Mucosa of rectum (tissue), 2 donors: ENCODE results near the gene BGLAP.

ENCODE experiments used
- H3K27ac ChIP-seq, 2 donors: one replicate each; pipeline ENCODE4 v1.7.0; 2013; ENCODE audit warnings: inconsistent platforms in 2 of 2, low read depth in 2 of 2, low read length in 2 of 2
- H3K27me3 ChIP-seq, 2 donors: one replicate each; pipeline ENCODE4 v1.7.0; 2013; ENCODE audit warnings: low read length in 2 of 2; ENCODE audit not compliant: control insufficient read depth in 2 of 2, insufficient read depth in 2 of 2
- H3K36me3 ChIP-seq, 2 donors: one replicate each; pipeline ENCODE4 v1.7.0; 2013; ENCODE audit warnings: low read length in 2 of 2; ENCODE audit not compliant: control insufficient read depth in 2 of 2, insufficient read depth in 2 of 2
- H3K4me1 ChIP-seq, 2 donors: one replicate each; pipeline ENCODE4 v1.7.0; 2013; ENCODE audit warnings: low read length in 2 of 2, mild to moderate bottlenecking in 1 of 2; ENCODE audit not compliant: control insufficient read depth in 2 of 2, insufficient read depth in 2 of 2
- H3K4me3 ChIP-seq, 2 donors: one replicate each; pipeline ENCODE4 v1.7.0; 2013; ENCODE audit warnings: low read length in 2 of 2
- H3K9ac ChIP-seq, 2 donors: one replicate each; pipeline ENCODE4 v1.7.0; 2013; ENCODE audit warnings: low read length in 2 of 2, low read depth in 1 of 2, mild to moderate bottlenecking in 1 of 2
- H3K9me3 ChIP-seq, 2 donors: one replicate each; pipeline ENCODE4 v1.7.0; 2013; ENCODE audit warnings: low read length in 2 of 2; ENCODE audit not compliant: control insufficient read depth in 2 of 2
- donor health status: healthy.
- donor health status: Normal muscosa, but diverticular disease.

The BGLAP gene

GRCh38 chr1:156249593-156249992 is 7.6 kb downstream of the BGLAP start:
- Histone ChIP-seq H3K27me3 (peaks cover 14 to 20% of the 10 kb centered on the region in 2 donors), H3K9me3 (no peaks in the 10 kb centered on the region), H3K27ac (no peak overlapping the region), H3K4me3 (no peak overlapping the region), H3K9ac (no peak overlapping the region), H3K4me1 (peaks cover 10 to 16% of the 10 kb centered on the region in 2 donors), H3K36me3 (peaks cover 44 to 49% of the 10 kb centered on the region in 2 donors)

GRCh38 chr1:156251527-156251926 is 9.5 kb downstream of the BGLAP start:
- no peaks in the 10 kb centered on the region for H3K9me3 ChIP-seq
- peaks cover 0 to 5% of the 10 kb centered on the region in 2 donors for H3K4me1 ChIP-seq
- H3K36me3 ChIP-seq: peaks cover 51 to 59% of the 10 kb centered on the region in 2 donors
- H3K27ac ChIP-seq: no peak overlapping the region
- no peak overlapping the region for H3K4me3 ChIP-seq
- peaks cover 0 to 3% of the 10 kb centered on the region in 2 donors for H3K27me3 ChIP-seq
- no peak overlapping the region for H3K9ac ChIP-seq

GRCh38 chr1:156253634-156254033 is 11.7 kb downstream of the BGLAP start:
- Histone ChIP-seq H3K9ac (no peak overlapping the region), H3K27me3 (no peaks in the 10 kb centered on the region), H3K27ac (no peak overlapping the region), H3K4me1 (peaks cover 0 to 5% of the 10 kb centered on the region in 2 donors), H3K36me3 (peaks cover 64 to 75% of the 10 kb centered on the region in 2 donors), H3K9me3 (no peaks in the 10 kb centered on the region), H3K4me3 (no peak overlapping the region)

GRCh38 chr1:156257711-156258110 is 15.7 kb downstream of the BGLAP start:
- Histone ChIP-seq H3K27ac (no peak overlapping the region), H3K27me3 (no peaks in the 10 kb centered on the region), H3K4me1 (no peaks in the 10 kb centered on the region), H3K36me3 (peaks cover 67 to 76% of the 10 kb centered on the region in 2 donors), H3K9me3 (no peaks in the 10 kb centered on the region), H3K4me3 (no peak overlapping the region), H3K9ac (no peak overlapping the region)

- H3K27me3 ChIP-seq: no peaks in the 10 kb centered on the region
- H3K9ac ChIP-seq: no peak overlapping the region
- H3K4me3 ChIP-seq: no peak overlapping the region
- H3K9me3 ChIP-seq: no peaks in the 10 kb centered on the region
- H3K27ac ChIP-seq: no peak overlapping the region
- no peaks in the 10 kb centered on the region for H3K4me1 ChIP-seq
- peaks cover 63 to 76% of the 10 kb centered on the region in 2 donors for H3K36me3 ChIP-seq
Observed at GRCh38 chr1:156258859-156259258, 16.9 kb downstream of the BGLAP start.

GRCh38 chr1:156259805-156260204 is 17.8 kb downstream of the BGLAP start:
- Histone ChIP-seq H3K27me3 (no peaks in the 10 kb centered on the region), H3K4me3 (no peak overlapping the region), H3K27ac (no peak overlapping the region), H3K9me3 (no peaks in the 10 kb centered on the region), H3K9ac (no peak overlapping the region), H3K4me1 (no peaks in the 10 kb centered on the region), H3K36me3 (peaks cover 63 to 76% of the 10 kb centered on the region in 2 donors)

GRCh38 chr1:156260896-156261295 is 18.9 kb downstream of the BGLAP start:
- H3K4me1 ChIP-seq: no peaks in the 10 kb centered on the region
- H3K36me3 ChIP-seq: peaks cover 70 to 82% of the 10 kb centered on the region in 2 donors
- H3K9me3 ChIP-seq: no peaks in the 10 kb centered on the region
- no peak overlapping the region for H3K4me3 ChIP-seq
- no peaks in the 10 kb centered on the region for H3K27me3 ChIP-seq
- no peak overlapping the region for H3K27ac ChIP-seq
- no peak overlapping the region for H3K9ac ChIP-seq

GRCh38 chr1:156262461-156263287 is 20.7 kb downstream of the BGLAP start:
- Histone ChIP-seq H3K27me3 (no peaks in the 10 kb centered on the region), H3K27ac (no peak overlapping the region), H3K9me3 (no peaks in the 10 kb centered on the region), H3K36me3 (peaks cover 73 to 85% of the 10 kb centered on the region in 2 donors), H3K4me3 (no peak overlapping the region), H3K9ac (no peak overlapping the region), H3K4me1 (no peaks in the 10 kb centered on the region)

GRCh38 chr1:156263288-156263655 is 21.3 kb downstream of the BGLAP start:
- no peak overlapping the region for H3K4me3 ChIP-seq
- H3K9me3 ChIP-seq: no peaks in the 10 kb centered on the region
- peaks cover 74 to 85% of the 10 kb centered on the region in 2 donors for H3K36me3 ChIP-seq
- no peaks in the 10 kb centered on the region for H3K27me3 ChIP-seq
- no peak overlapping the region for H3K9ac ChIP-seq
- H3K27ac ChIP-seq: no peak overlapping the region
- H3K4me1 ChIP-seq: no peaks in the 10 kb centered on the region

- Histone ChIP-seq H3K4me1 (no peaks in the 10 kb centered on the region), H3K4me3 (no peak overlapping the region), H3K9me3 (no peaks in the 10 kb centered on the region), H3K36me3 (peaks cover 61 to 79% of the 10 kb centered on the region in 2 donors), H3K9ac (no peak overlapping the region), H3K27me3 (no peaks in the 10 kb centered on the region), H3K27ac (no peak overlapping the region)
Observed at GRCh38 chr1:156266051-156266450, 24.1 kb downstream of the BGLAP start.
